Large intestine (tissue), 3 donors: ENCODE measurements around the gene FOSL2. TPM values are rescaled to one million over a fixed set of nuclear protein-coding genes. Genes with fewer than 3 reads are reported as not detected.
"Not testable (repeated sequence)": the region's sequence is repeated elsewhere in the genome, so short reads cannot be mapped to it uniquely, and the experiment has no call there.

ENCODE experiments used
- DNase-seq, 2 donors: peaks; one replicate each; pipeline versions ENCODE4 v3.0.0 to v3.0.0-alpha.2; 2013
- H3K27ac ChIP-seq: one replicate; pipeline ENCODE4 v1.5.1; 2013; ENCODE audit warnings: low read length
- H3K27me3 ChIP-seq: 2 replicates; pipeline ENCODE4 v1.6.1; 2013; ENCODE audit warnings: low read length; ENCODE audit not compliant: control insufficient read depth, insufficient read depth
- H3K36me3 ChIP-seq: 2 replicates; pipeline ENCODE4 v1.6.1; 2013; ENCODE audit warnings: low read length; ENCODE audit not compliant: control insufficient read depth, insufficient read depth
- H3K4me1 ChIP-seq: one replicate; pipeline ENCODE4 v1.6.1; 2013; ENCODE audit warnings: low read length; ENCODE audit not compliant: control insufficient read depth, insufficient read depth
- H3K4me3 ChIP-seq: one replicate; pipeline ENCODE4 v1.5.1; 2013; ENCODE audit warnings: low read length
- H3K9me3 ChIP-seq: one replicate; pipeline ENCODE4 v1.6.1; 2013; ENCODE audit warnings: mild to moderate bottlenecking, low read depth, low read length, moderate library complexity; ENCODE audit not compliant: control insufficient read depth
- WGBS: methylation state at CpG from one replicate; pipeline ENCODE4 v1.1.5; 2013; ENCODE audit warnings: low lambda C conversion rate; ENCODE audit not compliant: insufficient coverage; 5-methylcytosine and 5-hydroxymethylcytosine counted together
- polyA plus RNA-seq: library from polyadenylated mRNA; unstranded; fragments of 120-200 nt; gene quantifications from one replicate; pipeline ENCODE4 v1.2.1, GENCODE V29; 2013

Gene FOSL2
- polyA plus RNA-seq, 1 donor: 57.5 TPM

- no peaks in the 10 kb centered on the region for H3K36me3 ChIP-seq
- DNase-seq: no peak
- H3K4me1 ChIP-seq: peaks cover 51% of the 10 kb centered on the region
These were observed 28.9 kb upstream of the FOSL2 start for GRCh38 chr2:28363686-28364280.

GRCh38 chr2:28364610-28365009 is 28.0 kb upstream of the FOSL2 start:
- H3K4me1 ChIP-seq: peaks cover 51% of the 10 kb centered on the region
- no peak overlapping the region for H3K4me3 ChIP-seq
- no peaks in the 10 kb centered on the region for H3K27me3 ChIP-seq
- no peaks in the 10 kb centered on the region for H3K36me3 ChIP-seq
- no CpG with 5 or more reads among the region's 3 CpGs for WGBS
- DNase-seq: no peak
- no peak overlapping the region for H3K27ac ChIP-seq
- H3K9me3 ChIP-seq: peaks cover 1% of the 10 kb centered on the region

More at GRCh38 chr2:28363686-28364280, 28.9 kb upstream of the FOSL2 start:
- H3K4me3 ChIP-seq: no peak overlapping the region
- peaks cover 4% of the 10 kb centered on the region for H3K9me3 ChIP-seq
- no peaks in the 10 kb centered on the region for H3K27me3 ChIP-seq
- no CpG with 5 or more reads among the region's 11 CpGs for WGBS
- no peak overlapping the region for H3K27ac ChIP-seq

- 40% methylated on average over 2 of the region's 8 CpGs for WGBS
- H3K9me3 ChIP-seq: no peaks in the 10 kb centered on the region
- peaks cover 53% of the 10 kb centered on the region for H3K4me1 ChIP-seq
- peak overlapping the region; percentile 20 for H3K27ac ChIP-seq
- no peak overlapping the region for H3K4me3 ChIP-seq
- peak in 1 of 2 donors; percentile 82 for DNase-seq
- no peaks in the 10 kb centered on the region for H3K27me3 ChIP-seq
- no peaks in the 10 kb centered on the region for H3K36me3 ChIP-seq
These were observed 27.5 kb upstream of the FOSL2 start for GRCh38 chr2:28365158-28365557.

GRCh38 chr2:28366149-28366495 is 26.5 kb upstream of the FOSL2 start:
- H3K36me3 ChIP-seq: no peaks in the 10 kb centered on the region
- no peaks in the 10 kb centered on the region for H3K27me3 ChIP-seq
- H3K4me3 ChIP-seq: no peak overlapping the region
- H3K27ac ChIP-seq: peak overlapping the region; percentile 70
- WGBS: no CpG with 5 or more reads among the region's 10 CpGs
- DNase-seq: no peak
- peaks cover 57% of the 10 kb centered on the region for H3K4me1 ChIP-seq
- no peaks in the 10 kb centered on the region for H3K9me3 ChIP-seq

GRCh38 chr2:28366496-28367282 is 26.0 kb upstream of the FOSL2 start:
- DNase-seq: peak in 1 of 2 donors; percentile 73
- no peaks in the 10 kb centered on the region for H3K9me3 ChIP-seq
- H3K36me3 ChIP-seq: no peaks in the 10 kb centered on the region
- no peaks in the 10 kb centered on the region for H3K27me3 ChIP-seq
- H3K4me3 ChIP-seq: no peak overlapping the region
- H3K27ac ChIP-seq: peak overlapping the region; percentile 70
- WGBS: no CpG with 5 or more reads among the region's 19 CpGs
- H3K4me1 ChIP-seq: peaks cover 57% of the 10 kb centered on the region

- no CpG with 5 or more reads among the region's 19 CpGs for WGBS
These were observed 24.8 kb upstream of the FOSL2 start for GRCh38 chr2:28367667-28368356.

GRCh38 chr2:28368357-28368798 is 24.3 kb upstream of the FOSL2 start:
- Histone ChIP-seq H3K27me3 (no peaks in the 10 kb centered on the region), H3K27ac (no peak overlapping the region), H3K9me3 (no peaks in the 10 kb centered on the region), H3K4me3 (no peak overlapping the region), H3K36me3 (no peaks in the 10 kb centered on the region), H3K4me1 (peaks cover 57% of the 10 kb centered on the region)
- no CpG with 5 or more reads among the region's 9 CpGs for WGBS
- DNase-seq: no peak

More at GRCh38 chr2:28367667-28368356, 24.8 kb upstream of the FOSL2 start:
- H3K27me3 ChIP-seq: no peaks in the 10 kb centered on the region
- peaks cover 57% of the 10 kb centered on the region for H3K4me1 ChIP-seq
- H3K36me3 ChIP-seq: no peaks in the 10 kb centered on the region
- no peaks in the 10 kb centered on the region for H3K9me3 ChIP-seq
- H3K27ac ChIP-seq: peak overlapping the region; percentile 70
- DNase-seq: peak; percentile 74 to 87
- H3K4me3 ChIP-seq: no peak overlapping the region

GRCh38 chr2:28369358-28369757 is 23.3 kb upstream of the FOSL2 start:
- H3K9me3 ChIP-seq: no peaks in the 10 kb centered on the region
- H3K4me3 ChIP-seq: no peak overlapping the region
- H3K27me3 ChIP-seq: no peaks in the 10 kb centered on the region
- H3K36me3 ChIP-seq: no peaks in the 10 kb centered on the region
- no peak overlapping the region for H3K27ac ChIP-seq
- peaks cover 57% of the 10 kb centered on the region for H3K4me1 ChIP-seq
- peak in 1 of 2 donors; percentile 63 for DNase-seq
- 17% methylated on average over 1 of the region's 5 CpGs for WGBS

- Histone ChIP-seq H3K27ac (no peak overlapping the region), H3K27me3 (no peaks in the 10 kb centered on the region), H3K36me3 (no peaks in the 10 kb centered on the region), H3K9me3 (no peaks in the 10 kb centered on the region), H3K4me1 (peaks cover 54% of the 10 kb centered on the region), H3K4me3 (no peak overlapping the region)
- WGBS: no CpG with 5 or more reads among the region's 3 CpGs
- DNase-seq: no peak
These were observed 22.3 kb upstream of the FOSL2 start for GRCh38 chr2:28370354-28370753.

GRCh38 chr2:28371728-28372127 is 20.9 kb upstream of the FOSL2 start:
- WGBS: no CpG with 5 or more reads among the region's 4 CpGs
- H3K27me3 ChIP-seq, H3K4me3 ChIP-seq, H3K27ac ChIP-seq, DNase-seq, H3K9me3 ChIP-seq, H3K36me3 ChIP-seq: not testable (repeated sequence)
- H3K4me1 ChIP-seq: peaks cover 52% of the 10 kb centered on the region
